Progenitor cell of endocrine pancreas (in vitro differentiated cells): ENCODE results near the gene IPPK. TPM values are rescaled to one million over a fixed set of nuclear protein-coding genes. Genes with fewer than 3 reads are reported as not detected.

Experiments
- DNase-seq: peaks from one replicate; pipeline ENCODE4 v3.0.0; 2021; ENCODE audit warnings: low spot score; ENCODE audit not compliant: unreplicated experiment
- H3K27ac Mint-ChIP-seq: 2 replicates; pipeline ENCODE4 v1.8.0; 2021; ENCODE audit warnings: mild to moderate bottlenecking, moderate library complexity, mixed read lengths
- H3K27me3 Mint-ChIP-seq: 2 replicates; pipeline ENCODE4 v1.8.0; 2021; ENCODE audit warnings: mixed read lengths
- H3K36me3 Mint-ChIP-seq: 2 replicates; pipeline ENCODE4 v1.8.0; 2022; ENCODE audit warnings: mixed read lengths; ENCODE audit not compliant: insufficient read depth
- H3K4me1 Mint-ChIP-seq: 2 replicates; pipeline ENCODE4 v1.8.0; 2021; ENCODE audit warnings: low read depth, mixed read lengths
- H3K4me3 Mint-ChIP-seq: 2 replicates; pipeline ENCODE4 v1.8.0; 2021; ENCODE audit warnings: low read depth, mild to moderate bottlenecking, moderate library complexity, mixed read lengths
- H3K9me3 Mint-ChIP-seq: 2 replicates; pipeline ENCODE4 v1.8.0; 2021; ENCODE audit warnings: low read depth, mixed read lengths
- CTCF ChIP-seq: fragments of 200-600 bp; sonication (generic); IDR thresholded peaks from one replicate; pipeline ENCODE4 v1.5.0; 2021; ENCODE audit warnings: antibody characterized with exemption, mild to moderate bottlenecking; ENCODE audit not compliant: unreplicated experiment
- total RNA-seq: library from RNA; stranded (reverse); gene quantifications from 2 replicates; pipeline ENCODE4 v1.2.1, GENCODE V29; 2021

Gene IPPK
- total RNA-seq, 1 donor from 2014 or later: 10.2 TPM

DNA sequence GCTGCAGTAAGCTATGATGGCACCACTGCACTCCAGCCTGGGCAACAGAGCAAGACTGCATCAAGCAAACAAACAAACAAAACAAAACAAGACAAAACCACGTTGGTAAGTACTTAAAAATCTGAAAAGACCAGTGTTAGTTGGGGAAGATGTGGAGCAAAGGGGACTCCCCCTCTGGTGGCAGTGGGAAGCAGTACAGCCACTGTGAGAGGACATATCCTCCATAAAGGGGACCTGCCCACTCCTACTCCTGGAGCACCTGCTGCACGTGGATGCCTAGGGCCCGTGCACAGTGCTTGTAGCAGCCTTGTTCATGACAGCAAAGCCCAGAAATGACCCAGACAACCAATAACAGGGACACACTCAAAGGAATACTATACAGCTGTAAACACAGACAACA, 17.0 kb upstream of the IPPK start:
- no peaks in the 10 kb centered on the region for H3K27me3 Mint-ChIP-seq
- no peaks in the 10 kb centered on the region for H3K36me3 Mint-ChIP-seq
- no peak overlapping the region for H3K4me3 Mint-ChIP-seq
- TF ChIP-seq CTCF: peak; percentile 33
- peaks cover 15% of the 10 kb centered on the region for H3K9me3 Mint-ChIP-seq
- DNase-seq: no peak
- no peak overlapping the region for H3K27ac Mint-ChIP-seq
- no peaks in the 10 kb centered on the region for H3K4me1 Mint-ChIP-seq

GRCh38 chr9:92685022-92685421, 15.1 kb upstream of the IPPK start:
- H3K4me1 Mint-ChIP-seq: no peaks in the 10 kb centered on the region
- no peak overlapping the region for H3K4me3 Mint-ChIP-seq
- H3K27ac Mint-ChIP-seq: no peak overlapping the region
- DNase-seq: no peak
- no peaks in the 10 kb centered on the region for H3K27me3 Mint-ChIP-seq
- peaks cover 4% of the 10 kb centered on the region for H3K9me3 Mint-ChIP-seq
- no peak for TF ChIP-seq CTCF
- no peaks in the 10 kb centered on the region for H3K36me3 Mint-ChIP-seq

GRCh38 chr9:92682269-92682668, 12.3 kb upstream of the IPPK start:
- Mint-ChIP-seq H3K27ac (no peak overlapping the region), H3K27me3 (no peaks in the 10 kb centered on the region), H3K4me1 (no peaks in the 10 kb centered on the region), H3K36me3 (no peaks in the 10 kb centered on the region), H3K4me3 (no peak overlapping the region), H3K9me3 (no peaks in the 10 kb centered on the region)
- TF ChIP-seq CTCF: no peak
- no peak for DNase-seq

DNA sequence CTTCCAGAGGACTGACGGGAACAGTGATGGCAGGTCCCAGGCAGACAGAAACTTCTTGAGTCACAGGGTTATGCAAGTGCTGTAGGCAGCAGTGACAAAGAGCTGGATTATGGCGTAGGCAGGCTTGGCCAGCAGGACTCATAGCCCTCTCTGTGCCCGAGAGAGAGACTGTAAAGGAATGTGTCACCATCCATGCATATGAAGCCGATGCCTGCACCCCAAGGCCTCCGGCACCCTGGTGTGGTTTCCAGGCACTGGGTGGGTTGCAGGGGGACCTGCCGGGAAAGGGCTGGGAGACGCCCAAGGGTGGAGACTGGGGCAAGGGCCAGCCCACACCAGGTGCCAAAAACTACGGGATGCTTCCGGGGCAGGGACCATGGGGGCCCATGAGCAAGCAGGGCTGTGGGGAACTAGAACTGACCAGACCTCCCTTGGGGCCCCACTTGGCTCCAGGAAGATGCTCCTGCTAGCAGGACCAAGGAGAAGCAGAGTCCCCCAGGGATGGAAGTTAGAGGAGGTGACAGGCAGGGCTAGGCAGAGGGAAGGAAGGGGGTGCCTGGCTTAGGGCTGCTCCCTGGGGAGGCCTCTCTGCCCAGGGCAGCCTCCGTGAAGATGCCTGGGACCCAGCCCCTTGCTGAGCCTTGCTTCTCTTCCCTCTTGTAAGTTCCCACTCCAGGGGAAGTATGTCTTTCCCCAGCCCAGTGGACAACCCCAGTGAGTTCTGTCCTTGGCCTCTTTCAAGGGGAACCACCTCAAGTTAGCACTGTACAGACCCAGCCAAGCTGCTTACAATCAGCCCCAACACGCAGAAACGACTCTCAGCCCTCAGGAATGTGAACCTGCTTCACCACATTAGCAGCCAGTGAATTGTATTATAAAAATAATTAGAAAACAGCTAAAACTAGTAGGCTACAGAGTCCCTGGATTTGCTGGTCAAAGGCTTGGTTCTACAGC, 10.5 kb upstream of the IPPK start:
- H3K4me1 Mint-ChIP-seq: no peaks in the 10 kb centered on the region
- no peak overlapping the region for H3K4me3 Mint-ChIP-seq

More for the DNA sequence above, 10.5 kb upstream of the IPPK start:
- DNase-seq: no peak
- TF ChIP-seq CTCF: no peak
- no peaks in the 10 kb centered on the region for H3K27me3 Mint-ChIP-seq
- H3K9me3 Mint-ChIP-seq: no peaks in the 10 kb centered on the region
- no peak overlapping the region for H3K27ac Mint-ChIP-seq
- H3K36me3 Mint-ChIP-seq: no peaks in the 10 kb centered on the region
